ENCODE measurements around the gene APP. TPM values are rescaled to one million over a fixed set of nuclear protein-coding genes. Genes with fewer than 3 reads are reported as not detected.

APP gene
- total RNA-seq, 2 donors from 2014 or later: 256 to 423 TPM

- Histone ChIP-seq H3K9me3 (no peaks in the 10 kb centered on the region), H3K36me3 (replicated peaks in 1 of 2; ENCODE audit: insufficient read depth in 1 of 2, low read depth in 2 of 2) (no peaks in the 10 kb centered on the region), H3K27me3 (no peaks in the 10 kb centered on the region), H3K27ac (no peak overlapping the region), H3K4me1 (peaks cover 8% of the 10 kb centered on the region), H3K4me3 (no peak overlapping the region)
- TF ChIP-seq POLR2A (IDR thresholded peaks at IDR 0.05): no peak
- TF ChIP-seq CTCF (IDR thresholded peaks at IDR 0.05): no peak
- ATAC-seq: no peak
- DNase-seq: no peak
- WGBS, 2 donors: 88 to 97% methylated on average over 1 of the region's 1 CpG
- intact Hi-C loops (cut with DNase I): no loop called here
These were observed 266.4 kb downstream of the APP start for GRCh38 chr21:25904044-25904695.

- no peaks in the 10 kb centered on the region for H3K27me3 ChIP-seq
- no peak overlapping the region for H3K27ac ChIP-seq
- no peaks in the 10 kb centered on the region for H3K9me3 ChIP-seq
- 78 to 87% methylated on average over 5 of the region's 5 CpGs for WGBS, 2 donors
- ATAC-seq: no peak
- intact Hi-C loops (cut with DNase I): no loop called here
- peaks cover 8% of the 10 kb centered on the region for H3K4me1 ChIP-seq
- no peak overlapping the region for H3K4me3 ChIP-seq
- DNase-seq: no peak
- H3K36me3 ChIP-seq (replicated peaks in 1 of 2; ENCODE audit: insufficient read depth in 1 of 2, low read depth in 2 of 2): no peaks in the 10 kb centered on the region
- TF ChIP-seq CTCF (IDR thresholded peaks at IDR 0.05) (no peak), POLR2A (IDR thresholded peaks at IDR 0.05) (no peak)
These were observed 267.0 kb downstream of the APP start for GRCh38 chr21:25903607-25904006.

GRCh38 chr21:25901330-25901979 lies 269.1 kb downstream of the APP start:
- no peaks in the 10 kb centered on the region for H3K9me3 ChIP-seq
- 67 to 78% methylated on average over 2 of the region's 2 CpGs for WGBS, 2 donors
- intact Hi-C loops (cut with DNase I): no loop called here
- no peaks in the 10 kb centered on the region for H3K36me3 ChIP-seq (replicated peaks in 1 of 2; ENCODE audit: insufficient read depth in 1 of 2, low read depth in 2 of 2)
- no peak overlapping the region for H3K4me3 ChIP-seq
- ATAC-seq (no peak), DNase-seq (no peak)
- H3K27ac ChIP-seq: no peak overlapping the region
- H3K27me3 ChIP-seq: no peaks in the 10 kb centered on the region
- H3K4me1 ChIP-seq: no peaks in the 10 kb centered on the region
- no peak for TF ChIP-seq CTCF (IDR thresholded peaks at IDR 0.05)
- no peak for TF ChIP-seq POLR2A (IDR thresholded peaks at IDR 0.05)

- H3K4me1 ChIP-seq: no peaks in the 10 kb centered on the region
- H3K36me3 ChIP-seq (replicated peaks in 1 of 2; ENCODE audit: insufficient read depth in 1 of 2, low read depth in 2 of 2): no peaks in the 10 kb centered on the region
- WGBS, 2 donors: 71 to 84% methylated on average over 3 of the region's 3 CpGs
- ATAC-seq (no peak), DNase-seq (no peak)
- H3K4me3 ChIP-seq: no peak overlapping the region
- H3K27me3 ChIP-seq: no peaks in the 10 kb centered on the region
- no peaks in the 10 kb centered on the region for H3K9me3 ChIP-seq
- TF ChIP-seq POLR2A (IDR thresholded peaks at IDR 0.05): no peak
- no peak for TF ChIP-seq CTCF (IDR thresholded peaks at IDR 0.05)
- no peak overlapping the region for H3K27ac ChIP-seq
- intact Hi-C loops (cut with DNase I): no loop called here
These were observed 271.9 kb downstream of the APP start for GRCh38 chr21:25898671-25899070.

- intact Hi-C loops (cut with DNase I): no loop called here
- no peak overlapping the region for H3K27ac ChIP-seq
These were observed 273.2 kb downstream of the APP start for GRCh38 chr21:25897383-25897782.

More at GRCh38 chr21:25897383-25897782, 273.2 kb downstream of the APP start:
- 88 to 92% methylated on average over 4 of the region's 4 CpGs for WGBS, 2 donors
- Histone ChIP-seq H3K9me3 (no peaks in the 10 kb centered on the region), H3K4me3 (no peak overlapping the region), H3K36me3 (replicated peaks in 1 of 2; ENCODE audit: insufficient read depth in 1 of 2, low read depth in 2 of 2) (no peaks in the 10 kb centered on the region), H3K27me3 (no peaks in the 10 kb centered on the region), H3K4me1 (no peaks in the 10 kb centered on the region)
- ATAC-seq: no peak
- DNase-seq: no peak
- TF ChIP-seq CTCF (IDR thresholded peaks at IDR 0.05) (no peak), POLR2A (IDR thresholded peaks at IDR 0.05) (no peak)
